Neural cell (in vitro differentiated cells): ENCODE data around the gene SLFNL1. TPM values are rescaled to one million over a fixed set of nuclear protein-coding genes. Genes with fewer than 3 reads are reported as not detected.

Source experiments
- H2AFZ ChIP-seq: fragments of 200-600, 300-800 bp; sonication (generic), shearing (Covaris generic); 2 replicates; pipeline ENCODE4 v1.6.0; 2014; ENCODE audit warnings: low read depth, mild to moderate bottlenecking, antibody characterized with exemption, low read length, moderate library complexity
- H3F3A ChIP-seq: fragments of 200-600 bp; shearing (Covaris generic); 2 replicates; pipeline ENCODE4 v1.6.1; 2016; ENCODE audit warnings: mild to moderate bottlenecking, moderate library complexity, mixed read lengths, antibody characterized with exemption, low read length; ENCODE audit not compliant: insufficient read depth, poor library complexity, severe bottlenecking
- H3K27ac ChIP-seq: fragments of 200-600, 300-800 bp; sonication (generic), shearing (Covaris generic); 2 replicates; pipeline ENCODE4 v1.5.1; 2014; ENCODE audit warnings: mild to moderate bottlenecking, low read length, moderate library complexity
- H3K27me3 ChIP-seq: fragments of 300-800, 200-600 bp; sonication (generic), shearing (Covaris generic); 2 replicates; pipeline ENCODE4 v1.6.0; 2014; ENCODE audit warnings: mild to moderate bottlenecking, low read depth, low read length, moderate library complexity; ENCODE audit not compliant: insufficient read depth
- H3K36me3 ChIP-seq: fragments of 300-800, 200-600 bp; sonication (generic), shearing (Covaris generic); 2 replicates; pipeline ENCODE4 v1.5.1; 2014; ENCODE audit warnings: mild to moderate bottlenecking, antibody characterized with exemption, low read length, moderate library complexity; ENCODE audit not compliant: insufficient read depth
- H3K4me2 ChIP-seq: fragments of 300-800, 200-600 bp; sonication (generic), shearing (Covaris generic); 2 replicates; pipeline ENCODE4 v1.6.0; 2014; ENCODE audit warnings: mild to moderate bottlenecking, low read length
- H3K4me3 ChIP-seq: fragments of 300-800, 200-600 bp; sonication (generic), shearing (Covaris generic); 2 replicates; pipeline ENCODE4 v1.5.1; 2014; ENCODE audit warnings: mild to moderate bottlenecking, low read length, moderate library complexity
- H3K79me2 ChIP-seq: fragments of 200-600 bp; shearing (Covaris generic); replicated peaks from 2 replicates; pipeline ENCODE4 v1.6.0; 2014; ENCODE audit warnings: mild to moderate bottlenecking, low read length, moderate library complexity; ENCODE audit not compliant: insufficient read depth
- H3K9ac ChIP-seq: fragments of 300-800, 200-600 bp; sonication (generic), shearing (Covaris generic); 2 replicates; pipeline ENCODE4 v1.6.1; 2016; ENCODE audit warnings: mild to moderate bottlenecking, low read length, mixed read lengths
- H3K9me2 ChIP-seq: fragments of 200-600 bp; shearing (Covaris generic); 2 replicates; pipeline ENCODE4 v1.6.1; 2016; ENCODE audit warnings: mild to moderate bottlenecking, low read length, mixed read lengths; ENCODE audit not compliant: insufficient read depth
- H3K9me3 ChIP-seq: fragments of 200-600, 300-800 bp; sonication (generic), shearing (Covaris generic); 2 replicates; pipeline ENCODE4 v1.6.1; 2016; ENCODE audit warnings: mild to moderate bottlenecking, mixed run types, low read length, moderate library complexity, mixed read lengths
- H4K20me1 ChIP-seq: fragments of 200-600 bp; shearing (Covaris generic); 2 replicates; pipeline ENCODE4 v1.6.1; 2016; ENCODE audit warnings: mild to moderate bottlenecking, mixed run types; ENCODE audit not compliant: insufficient read depth
- CTCF ChIP-seq: fragments of 450-650 bp; IDR thresholded peaks from 2 replicates; pipeline ENCODE4 v1.5.1; 2014; ENCODE audit warnings: antibody characterized with exemption, mild to moderate bottlenecking, moderate library complexity; ENCODE audit not compliant: poor library complexity, severe bottlenecking
- EP300 ChIP-seq: fragments of 450-650 bp; conservative IDR thresholded peaks from 2 replicates; pipeline ENCODE4 v1.6.1; 2014; ENCODE audit warnings: antibody characterized with exemption, mild to moderate bottlenecking, moderate library complexity; ENCODE audit not compliant: poor library complexity, severe bottlenecking
- EZH2 ChIP-seq: fragments of 200-600, 300-800 bp; shearing (Covaris generic), sonication (generic); IDR thresholded peaks from 2 replicates; pipeline ENCODE4 v1.6.1; 2014; ENCODE audit warnings: antibody characterized with exemption, low read length, borderline replicate concordance, mild to moderate bottlenecking; ENCODE audit not compliant: insufficient read depth, poor library complexity, severe bottlenecking
- MXI1 ChIP-seq: fragments of 450-650 bp; conservative IDR thresholded peaks from 2 replicates; pipeline ENCODE4 v1.6.1; 2014; ENCODE audit warnings: antibody characterized with exemption, mild to moderate bottlenecking; ENCODE audit not compliant: poor library complexity, severe bottlenecking
- POLR2AphosphoS5 ChIP-seq: IDR thresholded peaks from 2 replicates; pipeline ENCODE4 v1.6.1; 2012
- RAD21 ChIP-seq: fragments of 450-650 bp; conservative IDR thresholded peaks from 2 replicates; pipeline ENCODE4 v1.6.1; 2014; ENCODE audit warnings: antibody characterized with exemption, mild to moderate bottlenecking, moderate library complexity
- REST ChIP-seq: IDR thresholded peaks from 2 replicates; pipeline ENCODE4 v1.6.1; 2012; ENCODE audit warnings: borderline replicate concordance
- SMC3 ChIP-seq: fragments of 450-650 bp; conservative IDR thresholded peaks from 2 replicates; pipeline ENCODE4 v1.6.1; 2014; ENCODE audit warnings: antibody characterized with exemption, mild to moderate bottlenecking, moderate library complexity; ENCODE audit not compliant: poor library complexity
- TAF1 ChIP-seq: IDR thresholded peaks from 2 replicates; pipeline ENCODE4 v1.6.1; 2012; ENCODE audit warnings: low read depth
- polyA plus RNA-seq: library from polyadenylated mRNA; depleted of rRNA; stranded (reverse); fragments of >200 nt; gene quantifications from 2 replicates; pipeline ENCODE4 v1.2.3, GENCODE V29; 2014

The SLFNL1 gene
- polyA plus RNA-seq, 1 donor from 2014 or later = 0.26 TPM

DNA sequence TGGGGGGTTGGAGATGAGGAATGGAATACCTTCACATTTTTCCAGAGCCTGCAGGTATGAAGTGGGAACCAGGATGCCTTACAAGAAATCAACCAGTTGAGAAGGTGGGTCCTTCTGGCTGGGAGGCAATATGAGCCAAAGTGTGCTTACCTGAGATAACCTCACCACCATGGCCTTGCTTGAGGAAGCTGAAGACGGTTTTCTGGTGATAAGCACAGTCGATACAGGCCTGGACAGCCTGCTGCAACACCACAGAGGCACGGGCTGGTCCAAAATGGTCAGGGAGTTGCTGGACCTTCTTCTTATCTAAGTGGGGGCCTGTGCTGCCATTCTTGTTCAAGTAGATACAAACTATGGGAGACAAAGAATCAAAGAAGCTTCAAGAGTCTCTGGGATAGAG lies 27.0 kb upstream of the SLFNL1 start:
- Histone ChIP-seq H3K27me3 (no peaks in the 10 kb centered on the region), H4K20me1 (no peaks in the 10 kb centered on the region), H3K9ac (no peak overlapping the region), H3F3A (no peaks in the 10 kb centered on the region), H2AFZ (no peak overlapping the region), H3K79me2 (no peaks in the 10 kb centered on the region), H3K4me2 (no peak overlapping the region), H3K4me3 (no peak overlapping the region), H3K9me3 (no peaks in the 10 kb centered on the region), H3K27ac (no peak overlapping the region), H3K36me3 (no peaks in the 10 kb centered on the region), H3K9me2 (no peaks in the 10 kb centered on the region)
- TF ChIP-seq CTCF (no peak), REST (no peak), SMC3 (no peak), RAD21 (no peak), MXI1 (no peak), POLR2AphosphoS5 (no peak), TAF1 (no peak), EP300 (no peak), EZH2 (no peak)

- Histone ChIP-seq H3K36me3 (no peaks in the 10 kb centered on the region), H3K27ac (no peak overlapping the region), H3K4me3 (no peak overlapping the region), H3K27me3 (no peaks in the 10 kb centered on the region), H3K9ac (no peak overlapping the region), H3K9me2 (no peaks in the 10 kb centered on the region), H3K79me2 (no peaks in the 10 kb centered on the region), H3F3A (no peaks in the 10 kb centered on the region), H3K9me3 (no peaks in the 10 kb centered on the region), H3K4me2 (no peak overlapping the region), H4K20me1 (no peaks in the 10 kb centered on the region), H2AFZ (no peak overlapping the region)
- TF ChIP-seq TAF1 (no peak), SMC3 (no peak), POLR2AphosphoS5 (no peak)
Observed at GRCh38 chr1:41046347-41046775, 24.8 kb upstream of the SLFNL1 start.

DNA sequence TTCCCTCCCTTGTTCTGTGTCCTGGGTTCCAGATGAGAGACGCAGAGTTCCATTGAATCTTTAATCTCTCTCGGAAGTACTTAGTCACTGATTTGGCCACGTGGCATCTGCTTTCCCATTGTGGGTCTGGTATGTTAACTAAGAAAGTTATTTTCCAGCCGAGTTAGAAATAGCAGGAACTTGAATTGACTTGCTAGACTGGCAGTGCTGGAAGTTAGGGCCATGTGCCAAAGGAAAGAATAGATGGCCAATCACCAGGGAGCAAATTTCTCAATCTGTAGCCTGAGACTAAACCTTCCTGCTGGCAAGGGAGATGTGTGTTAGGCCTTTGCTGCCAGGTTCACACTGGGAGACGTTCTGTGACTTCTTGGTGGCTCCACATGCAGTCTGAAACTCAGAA lies 24.2 kb upstream of the SLFNL1 start:
- H3K27ac ChIP-seq = no peak overlapping the region
- H3K79me2 ChIP-seq = no peaks in the 10 kb centered on the region
- H3K4me2 ChIP-seq = no peak overlapping the region
- H3K9ac ChIP-seq = no peak overlapping the region
- H3K4me3 ChIP-seq = no peak overlapping the region
- TF ChIP-seq EZH2 (no peak), CTCF (no peak), RAD21 (no peak), EP300 (no peak), REST (no peak), POLR2AphosphoS5 (no peak)
- H3K9me2 ChIP-seq = no peaks in the 10 kb centered on the region
- H3K9me3 ChIP-seq = no peaks in the 10 kb centered on the region
- no peaks in the 10 kb centered on the region for H3K36me3 ChIP-seq
- no peaks in the 10 kb centered on the region for H4K20me1 ChIP-seq
- no peak overlapping the region for H2AFZ ChIP-seq
- no peaks in the 10 kb centered on the region for H3K27me3 ChIP-seq
- no peaks in the 10 kb centered on the region for H3F3A ChIP-seq
